ENCODE data around the gene AOAH.
"Not testable (repeated sequence)": the region's sequence is repeated elsewhere in the genome, so short reads cannot be mapped to it uniquely, and the experiment has no call there.

Gene AOAH

GRCh38 chr7:36504216-36504615 is 220.1 kb downstream of the AOAH start:
- not testable (repeated sequence) for DNase-seq

- DNase-seq: no peak
Observed at GRCh38 chr7:36497775-36498174, 226.5 kb downstream of the AOAH start.

- DNase-seq: not testable (repeated sequence)
Observed at GRCh38 chr7:36497176-36497575, 227.1 kb downstream of the AOAH start.

- DNase-seq: no peak
Observed at GRCh38 chr7:36496576-36496975, 227.7 kb downstream of the AOAH start.

- no peak for DNase-seq
Observed at GRCh38 chr7:36491317-36491716, 233.0 kb downstream of the AOAH start.

- no peak for DNase-seq
Observed at GRCh38 chr7:36490419-36490830, 233.9 kb downstream of the AOAH start.

GRCh38 chr7:36488672-36489071 is 235.6 kb downstream of the AOAH start:
- not testable (repeated sequence) for DNase-seq

- DNase-seq: no peak
Observed at GRCh38 chr7:36487756-36488336, 236.4 kb downstream of the AOAH start.

- no peak for DNase-seq
Observed at GRCh38 chr7:36486336-36486735, 238.0 kb downstream of the AOAH start.

GRCh38 chr7:36484265-36484664 is 240.0 kb downstream of the AOAH start:
- DNase-seq: no peak

GRCh38 chr7:36483853-36484252 is 240.4 kb downstream of the AOAH start:
- DNase-seq: not testable (repeated sequence)

GRCh38 chr7:36478745-36479144 is 245.5 kb downstream of the AOAH start:
- DNase-seq: no peak

- DNase-seq: no peak
Observed at GRCh38 chr7:36475381-36475780, 248.9 kb downstream of the AOAH start.

GRCh38 chr7:36475011-36475342 is 249.3 kb downstream of the AOAH start:
- DNase-seq: no peak

- DNase-seq: no peak
Observed at GRCh38 chr7:36474283-36475010, 249.8 kb downstream of the AOAH start.

- DNase-seq: no peak
Observed at GRCh38 chr7:36473454-36474282, 250.6 kb downstream of the AOAH start.

- no peak for DNase-seq
Observed at GRCh38 chr7:36472141-36472729, 252.1 kb downstream of the AOAH start.

GRCh38 chr7:36469236-36469635 is 255.1 kb downstream of the AOAH start:
- DNase-seq: no peak

- no peak for DNase-seq
Observed at GRCh38 chr7:36468370-36469101, 255.8 kb downstream of the AOAH start.

- not testable (repeated sequence) for DNase-seq
Observed at GRCh38 chr7:36466001-36466400, 258.3 kb downstream of the AOAH start.

GRCh38 chr7:36464271-36464670 is 260.0 kb downstream of the AOAH start:
- DNase-seq: no peak

All from SIG-M5 (cell line).